Measurements from ENCODE around the gene VPS13C. TPM values are rescaled to one million over a fixed set of nuclear protein-coding genes. Genes with fewer than 3 reads are reported as not detected.

Gene VPS13C
- total and polyA plus RNA-seq, 7 donors = 7.1 to 34.1 (median 24.8) TPM

DNA sequence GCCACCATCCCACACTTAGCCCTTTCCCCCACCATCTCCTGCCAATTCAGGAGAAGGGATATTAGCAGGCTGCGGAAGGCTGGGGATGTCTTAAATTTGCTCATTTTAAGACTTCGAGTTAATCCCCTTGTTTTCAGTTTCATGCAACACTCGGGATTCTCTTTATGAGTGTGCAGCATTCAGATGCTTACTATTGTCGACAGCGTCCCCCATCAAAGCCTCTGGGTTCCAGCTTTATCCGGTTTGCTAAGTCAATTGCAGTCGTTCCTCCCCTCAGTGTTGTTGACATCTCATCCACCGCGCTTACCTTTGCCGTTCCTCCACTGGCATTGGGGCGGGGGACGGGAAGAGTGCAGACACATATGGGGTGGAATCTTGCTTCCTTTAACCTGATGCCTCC lies 220.2 kb downstream of the VPS13C start:
- Histone ChIP-seq H3K36me3 (ENCODE audit: insufficient read depth in 1 of 2, low read depth in 1 of 2) (no peaks in the 10 kb centered on the region), H3K27me3 (ENCODE audit: insufficient read depth in 3 of 3, low read length in 2 of 3) (no peaks in the 10 kb centered on the region), H3K27ac (no peak overlapping the region), H3K9me3 (no peaks in the 10 kb centered on the region), H3K4me1 (no peaks in the 10 kb centered on the region), H3K4me3 (no peak overlapping the region)
- DNase-seq (no peak), ATAC-seq (no peak)
- WGBS, 3 donors = 75 to 85% (median 78%) methylated on average over 12 of the region's 12 CpGs
- TF ChIP-seq, protein P1, sequence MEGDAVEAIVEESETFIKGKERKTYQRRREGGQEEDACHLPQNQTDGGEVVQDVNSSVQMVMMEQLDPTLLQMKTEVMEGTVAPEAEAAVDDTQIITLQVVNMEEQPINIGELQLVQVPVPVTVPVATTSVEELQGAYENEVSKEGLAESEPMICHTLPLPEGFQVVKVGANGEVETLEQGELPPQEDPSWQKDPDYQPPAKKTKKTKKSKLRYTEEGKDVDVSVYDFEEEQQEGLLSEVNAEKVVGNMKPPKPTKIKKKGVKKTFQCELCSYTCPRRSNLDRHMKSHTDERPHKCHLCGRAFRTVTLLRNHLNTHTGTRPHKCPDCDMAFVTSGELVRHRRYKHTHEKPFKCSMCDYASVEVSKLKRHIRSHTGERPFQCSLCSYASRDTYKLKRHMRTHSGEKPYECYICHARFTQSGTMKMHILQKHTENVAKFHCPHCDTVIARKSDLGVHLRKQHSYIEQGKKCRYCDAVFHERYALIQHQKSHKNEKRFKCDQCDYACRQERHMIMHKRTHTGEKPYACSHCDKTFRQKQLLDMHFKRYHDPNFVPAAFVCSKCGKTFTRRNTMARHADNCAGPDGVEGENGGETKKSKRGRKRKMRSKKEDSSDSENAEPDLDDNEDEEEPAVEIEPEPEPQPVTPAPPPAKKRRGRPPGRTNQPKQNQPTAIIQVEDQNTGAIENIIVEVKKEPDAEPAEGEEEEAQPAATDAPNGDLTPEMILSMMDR (IDR thresholded peaks at IDR 0.05) = no peak
- intact Hi-C loops (cut with DNase I) = no loop called here

DNA sequence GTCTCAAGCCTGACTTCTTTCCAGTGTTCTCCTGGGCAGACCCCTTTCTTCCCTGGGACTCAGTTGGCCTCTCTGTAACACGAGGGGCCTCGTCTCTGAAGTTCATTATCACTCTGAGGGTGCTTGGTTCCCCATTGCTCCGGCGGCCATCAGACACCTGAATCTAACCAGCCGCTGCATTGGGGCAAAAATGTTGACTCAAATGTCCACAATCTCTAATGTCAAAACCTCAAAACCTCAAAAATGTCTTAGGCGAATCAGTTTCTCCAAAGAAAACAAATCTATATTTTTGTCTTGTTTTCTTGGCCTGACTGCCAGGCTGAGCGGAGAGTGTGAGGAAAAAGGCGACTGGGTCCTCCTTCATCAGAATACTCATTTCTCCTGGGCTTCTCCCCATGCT lies 220.7 kb downstream of the VPS13C start:
- TF ChIP-seq, protein P1 (IDR thresholded peaks at IDR 0.05) = no peak
- Histone ChIP-seq H3K9me3 (no peaks in the 10 kb centered on the region), H3K4me3 (no peak overlapping the region), H3K27ac (no peak overlapping the region), H3K4me1 (no peaks in the 10 kb centered on the region), H3K27me3 (ENCODE audit: insufficient read depth in 3 of 3, low read length in 2 of 3) (no peaks in the 10 kb centered on the region), H3K36me3 (ENCODE audit: insufficient read depth in 1 of 2, low read depth in 1 of 2) (no peaks in the 10 kb centered on the region)
- intact Hi-C loops (cut with DNase I) = loop anchor here in 1 of 2 donors (5.0 to 10.0 kb wide), 6 partner anchors 217 to 1325 kb away; no protein-coding TSS in a partner anchor
- WGBS, 3 donors = 88 to 92% (median 91%) methylated on average over 8 of the region's 8 CpGs
- no peak for DNase-seq
- no peak for ATAC-seq

DNA sequence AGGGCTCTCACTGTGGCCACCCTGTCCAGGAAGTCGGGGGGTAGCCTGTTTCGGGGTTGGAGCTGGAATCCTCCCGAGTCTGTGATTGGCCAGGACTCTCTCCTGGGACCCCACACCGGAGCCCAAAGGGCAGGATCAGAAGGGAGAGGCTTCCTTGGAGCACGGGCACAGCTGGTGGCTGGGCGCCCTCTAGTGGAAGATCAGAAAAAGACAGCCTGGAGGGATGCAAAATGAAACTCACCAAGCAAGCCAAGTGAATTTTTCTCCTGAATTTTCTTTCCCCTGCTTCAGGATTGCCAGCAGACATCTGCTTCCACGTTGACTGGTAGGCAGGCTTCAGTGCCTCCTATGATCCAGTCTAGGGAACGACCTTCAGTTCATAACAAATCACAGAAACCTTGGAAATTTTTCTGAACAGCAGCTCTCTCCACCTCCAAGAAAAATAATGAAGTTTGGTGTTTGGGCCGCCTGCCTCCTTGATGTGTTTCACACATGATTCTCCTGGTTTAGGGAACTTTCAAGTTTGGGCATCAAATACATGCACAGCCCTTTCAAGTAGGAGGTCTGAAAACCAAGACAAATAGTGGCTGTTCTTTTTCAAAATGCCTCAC lies 224.6 kb downstream of the VPS13C start:
- ATAC-seq (peak; percentile 64 to 84 (median 81)), DNase-seq (peak; percentile 68 to 80)
- Histone ChIP-seq H3K36me3 (ENCODE audit: insufficient read depth in 1 of 2, low read depth in 1 of 2) (no peaks in the 10 kb centered on the region), H3K4me3 (peak overlapping the region; percentile 47), H3K27me3 (ENCODE audit: insufficient read depth in 3 of 3, low read length in 2 of 3) (no peaks in the 10 kb centered on the region), H3K4me1 (no peaks in the 10 kb centered on the region), H3K9me3 (no peaks in the 10 kb centered on the region), H3K27ac (no peak overlapping the region)
- TF ChIP-seq, protein P1 (IDR thresholded peaks at IDR 0.05) = peak; percentile 96
- WGBS, 3 donors = 5% methylated on average over 9 of the region's 9 CpGs
- intact Hi-C loops (cut with DNase I) = loop anchor here (2.0 to 10.0 kb wide), 7 partner anchors 133 to 1321 kb away; no protein-coding TSS in a partner anchor

DNA sequence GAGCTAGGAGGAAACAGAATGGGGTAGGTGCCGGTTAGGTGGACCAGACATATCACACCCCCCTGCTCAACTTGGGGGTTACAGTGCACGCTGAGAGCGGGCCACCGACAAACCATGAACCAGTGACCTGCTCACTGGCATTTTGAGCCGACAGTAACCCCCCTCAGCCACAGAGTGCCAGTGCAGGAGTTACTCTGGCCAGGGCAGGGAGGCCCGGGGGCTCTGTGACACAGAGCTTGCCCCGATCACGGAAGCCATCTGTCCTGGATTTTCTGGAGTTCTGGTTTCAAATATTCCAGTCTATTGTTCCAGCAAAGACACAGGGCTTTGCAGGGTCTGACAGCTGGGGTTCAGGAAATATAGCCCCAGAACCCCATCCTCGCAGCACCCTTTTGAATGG lies 225.2 kb downstream of the VPS13C start:
- WGBS, 3 donors = 53 to 56% (median 53%) methylated on average over 9 of the region's 9 CpGs
- Histone ChIP-seq H3K9me3 (no peaks in the 10 kb centered on the region), H3K4me1 (no peaks in the 10 kb centered on the region), H3K27ac (no peak overlapping the region), H3K4me3 (peak overlapping the region; percentile 47), H3K36me3 (ENCODE audit: insufficient read depth in 1 of 2, low read depth in 1 of 2) (no peaks in the 10 kb centered on the region), H3K27me3 (ENCODE audit: insufficient read depth in 3 of 3, low read length in 2 of 3) (no peaks in the 10 kb centered on the region)
- intact Hi-C loops (cut with DNase I) = loop anchor here (2.0 to 10.0 kb wide), 7 partner anchors 132 to 1320 kb away; no protein-coding TSS in a partner anchor
- DNase-seq = no peak
- ATAC-seq = peak in 3 of 4 donors; percentile 25 to 63 (median 31)
- TF ChIP-seq, protein P1 (IDR thresholded peaks at IDR 0.05) = no peak

Data from psoas muscle (tissue), 8 donors.